ENCODE results near the gene PANK3. TPM values are rescaled to one million over a fixed set of nuclear protein-coding genes. Genes with fewer than 3 reads are reported as not detected.

Gene PANK3
- total RNA-seq, 1 experiment from 2014 or later: 82.6 TPM

DNA sequence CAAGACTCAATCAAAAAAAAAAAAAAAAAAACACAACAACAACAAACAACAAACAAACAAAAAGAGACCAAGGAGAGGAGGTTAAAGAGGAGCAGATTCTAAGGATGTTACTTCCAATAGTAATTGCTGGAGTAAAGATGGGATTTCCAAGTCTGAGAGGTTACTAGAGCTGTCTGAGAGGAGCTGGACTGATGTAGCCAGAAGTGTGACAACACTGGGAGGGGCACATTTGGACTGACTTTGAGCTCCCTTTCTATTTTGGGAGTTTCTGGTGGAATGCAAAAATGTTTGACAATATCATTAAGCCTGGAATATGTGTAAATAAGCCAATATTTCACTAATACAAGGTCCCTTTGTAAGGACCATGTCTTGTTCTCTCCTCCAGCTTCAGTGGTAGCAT, 25.3 kb upstream of the PANK3 start:
- Histone ChIP-seq H2BK12ac (ENCODE audit: insufficient read length, low read depth, low read length) (no peak overlapping the region), H3K9me3 (ENCODE audit: control insufficient read depth, low read depth, low read length) (no peaks in the 10 kb centered on the region), H3K14ac (ENCODE audit: insufficient read depth, low read length) (no peak overlapping the region), H3K4me1 (ENCODE audit: insufficient read depth, low read length) (no peaks in the 10 kb centered on the region; the same call in 1 of the 2 replicates), H3K27me3 (ENCODE audit: insufficient read depth, low read length) (no peaks in the 10 kb centered on the region), H2BK5ac (ENCODE audit: insufficient read length, low read length) (no peak overlapping the region), H3K23ac (ENCODE audit: insufficient read length, low read depth, low read length) (no peak overlapping the region), H2AK5ac (ENCODE audit: insufficient read length, low read length) (no peak overlapping the region), H2BK15ac (ENCODE audit: low read depth, low read length) (no peak overlapping the region), H4K5ac (ENCODE audit: insufficient read length, low read depth, low read length) (no peak overlapping the region), H4K8ac (replicated peaks; ENCODE audit: insufficient read length, low read depth, low read length) (no peak overlapping the region), H2AFZ (ENCODE audit: low read length) (no peak overlapping the region), H3K9ac (ENCODE audit: extremely low read depth, insufficient read length, low read length) (no peak overlapping the region), H3K79me1 (ENCODE audit: insufficient read depth, low read depth, low read length, poor library complexity, severe bottlenecking) (no peaks in the 10 kb centered on the region), H3T11ph (ENCODE audit: low read length) (no peak overlapping the region), H4K20me1 (ENCODE audit: control insufficient read depth, insufficient read depth, insufficient read length) (no peaks in the 10 kb centered on the region), H3K56ac (ENCODE audit: insufficient read length, low read depth, low read length) (no peak overlapping the region), H3K4me2 (ENCODE audit: insufficient read depth, insufficient read length, low read length) (no peak overlapping the region), H3K79me2 (ENCODE audit: insufficient read depth, low read length) (no peaks in the 10 kb centered on the region), H3K27ac (ENCODE audit: insufficient read length, low read depth, low read length) (no peak overlapping the region), H3K4ac (ENCODE audit: low read depth, low read length) (no peak overlapping the region), H3K18ac (ENCODE audit: insufficient read length, low read depth, low read length) (no peak overlapping the region), H2BK20ac (ENCODE audit: low read depth, low read length, poor library complexity, severe bottlenecking) (no peak overlapping the region), H3K23me2 (ENCODE audit: insufficient read length, low read depth, low read length, poor library complexity, severe bottlenecking) (no peaks in the 10 kb centered on the region), H4K91ac (ENCODE audit: insufficient read length, low read depth, low read length) (no peak overlapping the region), H2BK120ac (ENCODE audit: low read depth, low read length, poor library complexity, severe bottlenecking) (no peak overlapping the region)
- H3K27me3 Mint-ChIP-seq (ENCODE audit: low read depth): peaks cover 9% of the 10 kb centered on the region
- no peaks in the 10 kb centered on the region for H3K9me3 Mint-ChIP-seq
- peaks cover 6 to 8% of the 10 kb centered on the region in 2 experiments for H3K4me1 Mint-ChIP-seq
- H3K27ac Mint-ChIP-seq: no peak overlapping the region
- H3K4me3 Mint-ChIP-seq: no peak overlapping the region
- no peak for TF ChIP-seq CTCF (conservative IDR thresholded peaks at IDR 0.05)
- no peak for DNase-seq
- H3K36me3 Mint-ChIP-seq (ENCODE audit: insufficient read depth in 1 of 3, low read depth in 3 of 3): no peaks in the 10 kb centered on the region
